ENCODE measurements around the gene DNAH8. TPM values are rescaled to one million over a fixed set of nuclear protein-coding genes. Genes with fewer than 3 reads are reported as not detected.

The DNAH8 gene
- total RNA-seq, 1 experiment from 2014 or later = not detected

DNA sequence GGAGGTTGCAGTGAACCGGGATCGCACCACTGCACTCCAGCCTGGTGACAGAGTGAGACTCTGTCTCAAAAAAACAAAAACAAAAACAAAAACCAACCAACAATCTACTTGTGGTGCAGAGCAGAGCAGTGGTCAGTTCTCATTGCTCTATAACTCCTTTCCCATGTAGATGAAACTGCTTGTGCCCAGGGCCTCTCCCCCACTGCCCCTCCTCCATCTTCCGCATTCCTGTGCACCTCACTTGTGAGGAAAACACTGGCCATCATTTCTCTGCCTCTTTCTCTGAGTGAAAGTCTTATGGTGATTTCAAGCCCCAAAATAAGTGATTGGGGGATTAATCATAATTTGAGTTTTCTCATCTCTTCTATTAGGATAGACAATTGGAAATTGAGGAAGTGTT, 269.6 kb downstream of the DNAH8 start:
- no TSS peak for BruUV-seq (replicated peaks)
- POLR2A ChIA-PET (ENCODE audit: unreplicated experiment) = no interaction called here
- CTCF ChIA-PET = no interaction called here

DNA sequence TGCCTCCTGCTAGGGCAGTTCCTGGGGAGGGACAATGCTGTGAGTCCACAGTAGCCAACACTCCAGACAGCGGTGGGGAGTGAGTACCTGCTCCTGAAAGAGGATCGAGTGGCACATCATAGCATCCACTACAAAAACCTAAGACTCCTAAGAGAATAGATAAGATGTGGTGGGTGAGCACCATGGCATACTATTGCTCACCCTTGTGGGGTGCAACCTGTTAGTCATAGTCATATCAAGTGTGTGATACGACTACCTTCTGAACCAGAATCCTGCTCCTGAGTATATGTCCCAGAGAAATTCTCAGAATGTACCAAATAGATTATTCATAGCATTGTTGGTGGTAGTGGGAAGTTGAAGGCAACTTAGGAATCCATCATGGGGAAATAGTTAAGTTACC, 270.7 kb downstream of the DNAH8 start:
- Histone ChIP-seq H3K27me3 (ENCODE audit: insufficient read depth, low read depth) (peaks cover 84% of the 10 kb centered on the region), H3K4me3 (no peak overlapping the region), H2AFZ (no peak overlapping the region), H3K9me2 (ENCODE audit: insufficient read depth) (no peaks in the 10 kb centered on the region), H3K9me3 (ENCODE audit: insufficient read depth, low read depth) (no peaks in the 10 kb centered on the region), H3K36me3 (ENCODE audit: low read depth) (no peaks in the 10 kb centered on the region), H4K20me1 (ENCODE audit: insufficient read depth) (no peaks in the 10 kb centered on the region), H3K79me2 (ENCODE audit: low read depth) (no peaks in the 10 kb centered on the region), H3K27ac (no peak overlapping the region), H3F3A (ENCODE audit: insufficient read depth, low read depth) (no peaks in the 10 kb centered on the region), H3K4me1 (replicated peaks; ENCODE audit: insufficient read depth) (no peaks in the 10 kb centered on the region), H3K4me2 (no peak overlapping the region)
- ChIA-PET CTCF (no interaction called here), POLR2A (ENCODE audit: unreplicated experiment) (no interaction called here)
- DNase-seq = no peak
- BruUV-seq (replicated peaks) = no TSS peak
- TF ChIP-seq EZH2 (IDR thresholded peaks at IDR 0.05; ENCODE audit: low read depth) = no peak
- TF ChIP-seq, protein P1, sequence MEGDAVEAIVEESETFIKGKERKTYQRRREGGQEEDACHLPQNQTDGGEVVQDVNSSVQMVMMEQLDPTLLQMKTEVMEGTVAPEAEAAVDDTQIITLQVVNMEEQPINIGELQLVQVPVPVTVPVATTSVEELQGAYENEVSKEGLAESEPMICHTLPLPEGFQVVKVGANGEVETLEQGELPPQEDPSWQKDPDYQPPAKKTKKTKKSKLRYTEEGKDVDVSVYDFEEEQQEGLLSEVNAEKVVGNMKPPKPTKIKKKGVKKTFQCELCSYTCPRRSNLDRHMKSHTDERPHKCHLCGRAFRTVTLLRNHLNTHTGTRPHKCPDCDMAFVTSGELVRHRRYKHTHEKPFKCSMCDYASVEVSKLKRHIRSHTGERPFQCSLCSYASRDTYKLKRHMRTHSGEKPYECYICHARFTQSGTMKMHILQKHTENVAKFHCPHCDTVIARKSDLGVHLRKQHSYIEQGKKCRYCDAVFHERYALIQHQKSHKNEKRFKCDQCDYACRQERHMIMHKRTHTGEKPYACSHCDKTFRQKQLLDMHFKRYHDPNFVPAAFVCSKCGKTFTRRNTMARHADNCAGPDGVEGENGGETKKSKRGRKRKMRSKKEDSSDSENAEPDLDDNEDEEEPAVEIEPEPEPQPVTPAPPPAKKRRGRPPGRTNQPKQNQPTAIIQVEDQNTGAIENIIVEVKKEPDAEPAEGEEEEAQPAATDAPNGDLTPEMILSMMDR (conservative IDR thresholded peaks at IDR 0.05) = no peak
- intact Hi-C loops (cut with micrococcal nuclease; ENCODE audit: unreplicated experiment) = no loop called here

More for the DNA sequence above, 269.6 kb downstream of the DNAH8 start:
- Histone ChIP-seq H4K20me1 (ENCODE audit: insufficient read depth) (no peaks in the 10 kb centered on the region), H3F3A (ENCODE audit: insufficient read depth, low read depth) (no peaks in the 10 kb centered on the region), H3K4me1 (replicated peaks; ENCODE audit: insufficient read depth) (no peaks in the 10 kb centered on the region), H2AFZ (no peak overlapping the region), H3K9me2 (ENCODE audit: insufficient read depth) (no peaks in the 10 kb centered on the region), H3K79me2 (ENCODE audit: low read depth) (no peaks in the 10 kb centered on the region), H3K4me3 (no peak overlapping the region), H3K36me3 (ENCODE audit: low read depth) (no peaks in the 10 kb centered on the region), H3K27me3 (ENCODE audit: insufficient read depth, low read depth) (peaks cover 72% of the 10 kb centered on the region), H3K9me3 (ENCODE audit: insufficient read depth, low read depth) (no peaks in the 10 kb centered on the region), H3K4me2 (no peak overlapping the region), H3K27ac (no peak overlapping the region)
- DNase-seq = no peak
- intact Hi-C loops (cut with micrococcal nuclease; ENCODE audit: unreplicated experiment) = no loop called here
- no peak for TF ChIP-seq EZH2 (IDR thresholded peaks at IDR 0.05; ENCODE audit: low read depth)
- TF ChIP-seq, protein P1 (conservative IDR thresholded peaks at IDR 0.05) = no peak

DNA sequence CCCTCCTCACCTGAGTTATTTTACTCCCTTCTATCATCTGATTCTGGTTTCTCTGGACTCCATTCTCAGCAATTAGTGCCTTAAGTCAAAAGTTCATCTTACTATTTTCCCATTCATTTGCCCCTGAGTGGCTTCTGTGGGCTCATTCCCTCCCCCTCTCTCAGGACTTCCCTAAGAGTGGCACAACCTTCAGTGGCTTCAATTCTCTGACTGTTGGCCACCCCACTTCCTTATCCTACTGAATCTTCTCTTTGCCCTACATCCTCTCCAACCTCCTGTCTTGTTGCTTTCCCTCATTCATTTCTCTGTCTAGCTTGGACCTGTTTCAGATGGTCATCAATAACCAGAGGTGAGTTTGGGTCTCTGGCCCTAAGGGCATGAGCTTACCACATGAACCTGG, 272.4 kb downstream of the DNAH8 start:
- ChIA-PET CTCF (no interaction called here), POLR2A (ENCODE audit: unreplicated experiment) (no interaction called here)
- Histone ChIP-seq H3K27ac (no peak overlapping the region), H3K4me2 (no peak overlapping the region), H3K36me3 (ENCODE audit: low read depth) (no peaks in the 10 kb centered on the region), H3K9me3 (ENCODE audit: insufficient read depth, low read depth) (no peaks in the 10 kb centered on the region), H3F3A (ENCODE audit: insufficient read depth, low read depth) (no peaks in the 10 kb centered on the region), H2AFZ (no peak overlapping the region), H3K4me3 (no peak overlapping the region), H3K79me2 (ENCODE audit: low read depth) (no peaks in the 10 kb centered on the region), H3K27me3 (ENCODE audit: insufficient read depth, low read depth) (peaks cover 90% of the 10 kb centered on the region), H3K4me1 (replicated peaks; ENCODE audit: insufficient read depth) (no peaks in the 10 kb centered on the region), H3K9me2 (ENCODE audit: insufficient read depth) (no peaks in the 10 kb centered on the region), H4K20me1 (ENCODE audit: insufficient read depth) (no peaks in the 10 kb centered on the region)
- DNase-seq = no peak
- intact Hi-C loops (cut with micrococcal nuclease; ENCODE audit: unreplicated experiment) = no loop called here
- TF ChIP-seq, protein P1 (conservative IDR thresholded peaks at IDR 0.05) = no peak
- BruUV-seq (replicated peaks) = no TSS peak

Data from PC-9 (cell line).